ENCODE data around the gene DIRAS1. TPM values are rescaled to one million over a fixed set of nuclear protein-coding genes. Genes with fewer than 3 reads are reported as not detected.
"Not testable (repeated sequence)": the region's sequence is repeated elsewhere in the genome, so short reads cannot be mapped to it uniquely, and the experiment has no call there.

The DIRAS1 gene
- total RNA-seq, 1 donor from 2014 or later, result 0.47 TPM

GRCh38 chr19:2714102-2714501 is 7.1 kb downstream of the DIRAS1 start:
- not testable (repeated sequence) for DNase-seq (ENCODE audit: extremely low read depth, low read depth, low spot score)

GRCh38 chr19:2713170-2713569 is 8.0 kb downstream of the DIRAS1 start:
- not testable (repeated sequence) for DNase-seq (ENCODE audit: extremely low read depth, low read depth, low spot score)

- no peak for DNase-seq (ENCODE audit: extremely low read depth, low read depth, low spot score)
Observed at GRCh38 chr19:2711875-2712205, 9.3 kb downstream of the DIRAS1 start.

- DNase-seq (ENCODE audit: extremely low read depth, low read depth, low spot score), result no peak
Observed at GRCh38 chr19:2711172-2711874, 9.8 kb downstream of the DIRAS1 start.

GRCh38 chr19:2706251-2706650 is 14.9 kb downstream of the DIRAS1 start:
- DNase-seq (ENCODE audit: extremely low read depth, low read depth, low spot score), result no peak

- no peak for DNase-seq (ENCODE audit: extremely low read depth, low read depth, low spot score)
Observed at GRCh38 chr19:2703691-2704216, 17.4 kb downstream of the DIRAS1 start.

- DNase-seq (ENCODE audit: extremely low read depth, low read depth, low spot score), result no peak
Observed at GRCh38 chr19:2703077-2703437, 18.1 kb downstream of the DIRAS1 start.

GRCh38 chr19:2702170-2703076 is 18.7 kb downstream of the DIRAS1 start, which contains the start of gene GNG7:
Gene GNG7, minus strand, starts transcription at chr19:2702694. Its CDS starts 182,006 bp downstream, at chr19:2520688.
- no peak for DNase-seq (ENCODE audit: extremely low read depth, low read depth, low spot score)

GRCh38 chr19:2701361-2702169 is 19.6 kb downstream of the DIRAS1 start:
- DNase-seq (ENCODE audit: extremely low read depth, low read depth, low spot score), result no peak

- no peak for DNase-seq (ENCODE audit: extremely low read depth, low read depth, low spot score)
Observed at GRCh38 chr19:2700660-2701360, 20.4 kb downstream of the DIRAS1 start.

GRCh38 chr19:2699413-2700140 is 21.6 kb downstream of the DIRAS1 start:
- DNase-seq (ENCODE audit: extremely low read depth, low read depth, low spot score), result no peak

- DNase-seq (ENCODE audit: extremely low read depth, low read depth, low spot score), result no peak
Observed at GRCh38 chr19:2694196-2694595, 27.0 kb downstream of the DIRAS1 start.

- no peak for DNase-seq (ENCODE audit: extremely low read depth, low read depth, low spot score)
Observed at GRCh38 chr19:2693492-2694160, 27.5 kb downstream of the DIRAS1 start.

GRCh38 chr19:2691951-2692350 is 29.2 kb downstream of the DIRAS1 start:
- DNase-seq (ENCODE audit: extremely low read depth, low read depth, low spot score), result no peak

GRCh38 chr19:2690856-2691255 is 30.3 kb downstream of the DIRAS1 start:
- no peak for DNase-seq (ENCODE audit: extremely low read depth, low read depth, low spot score)

GRCh38 chr19:2686360-2686759 is 34.8 kb downstream of the DIRAS1 start:
- no peak for DNase-seq (ENCODE audit: extremely low read depth, low read depth, low spot score)

- DNase-seq (ENCODE audit: extremely low read depth, low read depth, low spot score), result no peak
Observed at GRCh38 chr19:2685204-2685704, 35.9 kb downstream of the DIRAS1 start.

- DNase-seq (ENCODE audit: extremely low read depth, low read depth, low spot score), result no peak
Observed at GRCh38 chr19:2683430-2684003, 37.7 kb downstream of the DIRAS1 start.

- no peak for DNase-seq (ENCODE audit: extremely low read depth, low read depth, low spot score)
Observed at GRCh38 chr19:2680808-2681207, 40.4 kb downstream of the DIRAS1 start.

Data from glomerular endothelial cell (primary cell).